RWPE2 (cell line): Measurements from ENCODE around the gene HOXD3.

ENCODE experiments used
- ATAC-seq: fragments of 200-7000 bp; cut with Tn5 transposase; 3 replicates; pipeline ENCODE4 v1.9.1; 2021; ENCODE audit warnings: low read depth
- DNase-seq: peaks from one replicate; pipeline ENCODE4 v3.0.0-alpha.2; 2020; ENCODE audit warnings: low spot score
- H3K27ac ChIP-seq: fragments of 450-650 bp; 2 replicates; pipeline ENCODE4 v1.5.1; 2017; ENCODE audit warnings: mild to moderate bottlenecking; ENCODE audit not compliant: poor library complexity, severe bottlenecking
- H3K27me3 ChIP-seq: fragments of 250-450 bp; sonication (Bioruptor Pico); 2 replicates; pipeline ENCODE4 v1.5.1; 2021; ENCODE audit warnings: mild to moderate bottlenecking, moderate library complexity; ENCODE audit not compliant: insufficient read depth, poor library complexity, severe bottlenecking
- H3K36me3 ChIP-seq: fragments of 250-450 bp; sonication (Bioruptor Pico); 2 replicates; pipeline ENCODE4 v1.5.1; 2020; ENCODE audit warnings: low read depth, mild to moderate bottlenecking, moderate library complexity
- H3K4me1 ChIP-seq: fragments of 250-450 bp; sonication (Bioruptor Pico); 2 replicates; pipeline ENCODE4 v1.5.1; 2021; ENCODE audit warnings: mild to moderate bottlenecking, moderate library complexity; ENCODE audit not compliant: insufficient read depth, poor library complexity, severe bottlenecking
- H3K4me3 ChIP-seq: fragments of 250-450 bp; sonication (Bioruptor Pico); 2 replicates; pipeline ENCODE4 v1.5.1; 2021; ENCODE audit warnings: mild to moderate bottlenecking, moderate library complexity; ENCODE audit not compliant: severe bottlenecking
- H3K9me3 ChIP-seq: fragments of 250-450 bp; sonication (Bioruptor Pico); 2 replicates; pipeline ENCODE4 v1.5.1; 2021; ENCODE audit warnings: mild to moderate bottlenecking, moderate library complexity; ENCODE audit not compliant: severe bottlenecking
- CTCF ChIP-seq: fragments of 450-650 bp; IDR thresholded peaks from one replicate; pipeline ENCODE4 v1.5.1; 2017; ENCODE audit warnings: mild to moderate bottlenecking, moderate library complexity; ENCODE audit not compliant: poor library complexity, severe bottlenecking

The HOXD3 gene

GRCh38 chr2:176147800-176148496 lies 9.2 kb upstream of the HOXD3 start:
- Histone ChIP-seq H3K27me3 (no peaks in the 10 kb centered on the region), H3K27ac (no peak overlapping the region), H3K4me1 (no peaks in the 10 kb centered on the region), H3K9me3 (no peaks in the 10 kb centered on the region), H3K36me3 (no peaks in the 10 kb centered on the region), H3K4me3 (no peak overlapping the region)
- peak; percentile 52 for DNase-seq
- ATAC-seq: no peak
- no peak for TF ChIP-seq CTCF

- H3K27me3 ChIP-seq: no peaks in the 10 kb centered on the region
- DNase-seq (no peak), ATAC-seq (no peak)
- H3K4me3 ChIP-seq: no peak overlapping the region
- H3K36me3 ChIP-seq: no peaks in the 10 kb centered on the region
- no peaks in the 10 kb centered on the region for H3K4me1 ChIP-seq
- TF ChIP-seq CTCF: no peak
- H3K27ac ChIP-seq: no peak overlapping the region
- H3K9me3 ChIP-seq: no peaks in the 10 kb centered on the region
Measured at GRCh38 chr2:176148751-176149421, 8.2 kb upstream of the HOXD3 start.

GRCh38 chr2:176149481-176149938 lies 7.6 kb upstream of the HOXD3 start:
- ATAC-seq (no peak), DNase-seq (peak; percentile 26)
- Histone ChIP-seq H3K4me3 (no peak overlapping the region), H3K36me3 (no peaks in the 10 kb centered on the region), H3K27ac (no peak overlapping the region), H3K4me1 (no peaks in the 10 kb centered on the region), H3K9me3 (no peaks in the 10 kb centered on the region), H3K27me3 (no peaks in the 10 kb centered on the region)
- TF ChIP-seq CTCF: no peak

- TF ChIP-seq CTCF: no peak
- no peaks in the 10 kb centered on the region for H3K27me3 ChIP-seq
Measured at GRCh38 chr2:176149939-176150583, 7.0 kb upstream of the HOXD3 start.

More at GRCh38 chr2:176149939-176150583, 7.0 kb upstream of the HOXD3 start:
- H3K27ac ChIP-seq: no peak overlapping the region
- H3K4me1 ChIP-seq: no peaks in the 10 kb centered on the region
- H3K9me3 ChIP-seq: no peaks in the 10 kb centered on the region
- no peak overlapping the region for H3K4me3 ChIP-seq
- no peak for DNase-seq
- no peak for ATAC-seq
- no peaks in the 10 kb centered on the region for H3K36me3 ChIP-seq
